Measurements from ENCODE around the gene NEGR1. TPM values are rescaled to one million over a fixed set of nuclear protein-coding genes. Genes with fewer than 3 reads are reported as not detected.

NEGR1 gene
- polyA plus RNA-seq, 4 donors: 0.27 to 5.4 (median 1.7) TPM; not detected in 1

- 74 to 84% (median 78%) methylated on average over 3 of the region's 3 CpGs for WGBS, 3 donors
- FAIRE-seq (no peak), DNase-seq (no peak)
- no peak overlapping the region for H3K27ac ChIP-seq (ENCODE audit: low read depth in 1 of 3, low read length in 2 of 3)
- no peaks in the 10 kb centered on the region for H3K36me3 ChIP-seq (ENCODE audit: control insufficient read depth in 3 of 3, insufficient read depth in 2 of 3, low read depth in 1 of 3, low read length in 3 of 3)
- H3K27me3 ChIP-seq (ENCODE audit: control insufficient read depth in 3 of 3, insufficient read depth in 3 of 3, low read length in 3 of 3): no peaks in the 10 kb centered on the region
- H3K9me3 ChIP-seq (ENCODE audit: control insufficient read depth in 2 of 2, insufficient read depth in 1 of 2, low read depth in 1 of 2, low read length in 1 of 2): no peaks in the 10 kb centered on the region
- no peak overlapping the region for H3K4me3 ChIP-seq (ENCODE audit: low read depth in 1 of 3, low read length in 3 of 3)
- H3K4me1 ChIP-seq (ENCODE audit: control insufficient read depth in 3 of 3, insufficient read depth in 2 of 3, low read depth in 1 of 3, low read length in 2 of 3): no peaks in the 10 kb centered on the region
Measured at GRCh38 chr1:71603044-71603776, 679.1 kb downstream of the NEGR1 start.

- Histone ChIP-seq H3K4me3 (ENCODE audit: low read depth in 1 of 3, low read length in 3 of 3) (no peak overlapping the region), H3K36me3 (ENCODE audit: control insufficient read depth in 3 of 3, insufficient read depth in 2 of 3, low read depth in 1 of 3, low read length in 3 of 3) (no peaks in the 10 kb centered on the region), H3K27me3 (ENCODE audit: control insufficient read depth in 3 of 3, insufficient read depth in 3 of 3, low read length in 3 of 3) (no peaks in the 10 kb centered on the region), H3K4me1 (ENCODE audit: control insufficient read depth in 3 of 3, insufficient read depth in 2 of 3, low read depth in 1 of 3, low read length in 2 of 3) (no peaks in the 10 kb centered on the region), H3K27ac (ENCODE audit: low read depth in 1 of 3, low read length in 2 of 3) (no peak overlapping the region), H3K9me3 (ENCODE audit: control insufficient read depth in 2 of 2, insufficient read depth in 1 of 2, low read depth in 1 of 2, low read length in 1 of 2) (no peaks in the 10 kb centered on the region)
- DNase-seq (no peak), FAIRE-seq (no peak)
- WGBS, 3 donors: 91 to 96% (median 95%) methylated on average over 2 of the region's 2 CpGs
Measured at GRCh38 chr1:71600023-71600422, 682.3 kb downstream of the NEGR1 start.

GRCh38 chr1:71599306-71599705 is 683.0 kb downstream of the NEGR1 start:
- Histone ChIP-seq H3K27me3 (ENCODE audit: control insufficient read depth in 3 of 3, insufficient read depth in 3 of 3, low read length in 3 of 3) (no peaks in the 10 kb centered on the region), H3K36me3 (ENCODE audit: control insufficient read depth in 3 of 3, insufficient read depth in 2 of 3, low read depth in 1 of 3, low read length in 3 of 3) (no peaks in the 10 kb centered on the region), H3K9me3 (ENCODE audit: control insufficient read depth in 2 of 2, insufficient read depth in 1 of 2, low read depth in 1 of 2, low read length in 1 of 2) (no peaks in the 10 kb centered on the region), H3K4me1 (ENCODE audit: control insufficient read depth in 3 of 3, insufficient read depth in 2 of 3, low read depth in 1 of 3, low read length in 2 of 3) (no peaks in the 10 kb centered on the region), H3K27ac (ENCODE audit: low read depth in 1 of 3, low read length in 2 of 3) (no peak overlapping the region), H3K4me3 (ENCODE audit: low read depth in 1 of 3, low read length in 3 of 3) (no peak overlapping the region)
- no peak for FAIRE-seq
- 8 to 30% (median 17%) methylated on average over 1 of the region's 1 CpG for WGBS, 3 donors
- no peak for DNase-seq

GRCh38 chr1:71593523-71593922 is 688.8 kb downstream of the NEGR1 start:
- H3K9me3 ChIP-seq (ENCODE audit: control insufficient read depth in 2 of 2, insufficient read depth in 1 of 2, low read depth in 1 of 2, low read length in 1 of 2): no peaks in the 10 kb centered on the region
- H3K4me1 ChIP-seq (ENCODE audit: control insufficient read depth in 3 of 3, insufficient read depth in 2 of 3, low read depth in 1 of 3, low read length in 2 of 3): no peaks in the 10 kb centered on the region
- no peaks in the 10 kb centered on the region for H3K36me3 ChIP-seq (ENCODE audit: control insufficient read depth in 3 of 3, insufficient read depth in 2 of 3, low read depth in 1 of 3, low read length in 3 of 3)
- H3K27ac ChIP-seq (ENCODE audit: low read depth in 1 of 3, low read length in 2 of 3): no peak overlapping the region
- no peaks in the 10 kb centered on the region for H3K27me3 ChIP-seq (ENCODE audit: control insufficient read depth in 3 of 3, insufficient read depth in 3 of 3, low read length in 3 of 3)
- DNase-seq (no peak), FAIRE-seq (no peak)
- H3K4me3 ChIP-seq (ENCODE audit: low read depth in 1 of 3, low read length in 3 of 3): no peak overlapping the region

DNA sequence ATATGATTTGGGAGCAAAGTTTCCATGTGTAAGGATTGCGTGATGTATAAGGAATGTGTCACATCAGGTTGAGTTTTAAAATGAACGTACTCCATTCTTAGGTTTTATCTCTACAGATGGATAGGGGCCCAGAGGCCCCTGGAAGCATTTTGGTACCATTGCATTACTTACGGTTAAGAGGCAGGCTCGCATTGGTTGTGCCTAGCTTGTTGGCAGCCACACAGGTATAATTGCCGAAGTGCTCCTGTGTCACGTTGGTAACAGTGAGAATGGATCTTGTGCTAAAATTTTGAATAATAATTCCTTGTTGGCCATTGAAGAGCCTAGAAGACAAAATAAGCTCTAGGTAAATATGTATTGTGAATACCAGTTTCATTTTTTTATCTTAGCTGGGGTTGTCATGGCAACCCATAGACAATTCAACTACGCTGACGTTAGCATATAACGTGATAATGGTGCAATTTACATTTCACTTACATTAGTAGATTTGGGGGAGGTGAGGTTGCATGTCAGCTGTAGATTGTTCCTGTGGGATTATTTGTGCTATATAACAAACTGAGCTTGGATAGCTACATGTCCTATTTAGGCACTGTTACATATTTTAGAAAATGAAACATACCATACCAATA is 689.6 kb downstream of the NEGR1 start:
- FAIRE-seq: no peak
- Histone ChIP-seq H3K4me3 (ENCODE audit: low read depth in 1 of 3, low read length in 3 of 3) (no peak overlapping the region), H3K27ac (ENCODE audit: low read depth in 1 of 3, low read length in 2 of 3) (no peak overlapping the region), H3K36me3 (ENCODE audit: control insufficient read depth in 3 of 3, insufficient read depth in 2 of 3, low read depth in 1 of 3, low read length in 3 of 3) (no peaks in the 10 kb centered on the region), H3K4me1 (ENCODE audit: control insufficient read depth in 3 of 3, insufficient read depth in 2 of 3, low read depth in 1 of 3, low read length in 2 of 3) (no peaks in the 10 kb centered on the region), H3K9me3 (ENCODE audit: control insufficient read depth in 2 of 2, insufficient read depth in 1 of 2, low read depth in 1 of 2, low read length in 1 of 2) (no peaks in the 10 kb centered on the region), H3K27me3 (ENCODE audit: control insufficient read depth in 3 of 3, insufficient read depth in 3 of 3, low read length in 3 of 3) (no peaks in the 10 kb centered on the region)
- 59 to 70% (median 60%) methylated on average over 9 of the region's 9 CpGs for WGBS, 3 donors
- DNase-seq: no peak

DNA sequence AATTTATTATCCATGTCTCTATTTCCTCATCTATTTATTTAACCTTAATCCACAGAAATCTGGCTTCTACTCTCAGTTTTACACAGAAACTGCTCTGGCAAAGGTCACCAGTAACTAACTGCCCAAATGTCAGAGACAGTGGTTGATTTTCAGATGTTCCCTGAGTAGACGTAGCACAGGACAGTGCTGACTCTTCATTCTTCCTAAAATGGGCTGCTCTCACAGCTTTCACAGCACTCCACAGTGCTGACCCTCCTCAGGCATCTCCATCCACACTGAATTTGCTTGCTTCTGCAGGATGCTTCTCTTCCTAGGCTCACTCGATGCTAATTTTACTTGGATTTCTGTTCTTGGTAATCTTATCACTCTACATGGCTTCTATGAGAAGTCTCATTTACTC is 693.3 kb downstream of the NEGR1 start:
- 54 to 64% (median 58%) methylated on average over 2 of the region's 2 CpGs for WGBS, 3 donors
- Histone ChIP-seq H3K36me3 (ENCODE audit: control insufficient read depth in 3 of 3, insufficient read depth in 2 of 3, low read depth in 1 of 3, low read length in 3 of 3) (no peaks in the 10 kb centered on the region), H3K4me3 (ENCODE audit: low read depth in 1 of 3, low read length in 3 of 3) (no peak overlapping the region), H3K27me3 (ENCODE audit: control insufficient read depth in 3 of 3, insufficient read depth in 3 of 3, low read length in 3 of 3) (no peaks in the 10 kb centered on the region), H3K9me3 (ENCODE audit: control insufficient read depth in 2 of 2, insufficient read depth in 1 of 2, low read depth in 1 of 2, low read length in 1 of 2) (no peaks in the 10 kb centered on the region), H3K4me1 (ENCODE audit: control insufficient read depth in 3 of 3, insufficient read depth in 2 of 3, low read depth in 1 of 3, low read length in 2 of 3) (no peaks in the 10 kb centered on the region), H3K27ac (ENCODE audit: low read depth in 1 of 3, low read length in 2 of 3) (no peak overlapping the region)
- no peak for FAIRE-seq
- DNase-seq: no peak

- WGBS, 3 donors: 44 to 54% (median 46%) methylated on average over 3 of the region's 3 CpGs
- Histone ChIP-seq H3K4me1 (ENCODE audit: control insufficient read depth in 3 of 3, insufficient read depth in 2 of 3, low read depth in 1 of 3, low read length in 2 of 3) (no peaks in the 10 kb centered on the region), H3K36me3 (ENCODE audit: control insufficient read depth in 3 of 3, insufficient read depth in 2 of 3, low read depth in 1 of 3, low read length in 3 of 3) (no peaks in the 10 kb centered on the region), H3K9me3 (ENCODE audit: control insufficient read depth in 2 of 2, insufficient read depth in 1 of 2, low read depth in 1 of 2, low read length in 1 of 2) (no peaks in the 10 kb centered on the region), H3K27ac (ENCODE audit: low read depth in 1 of 3, low read length in 2 of 3) (no peak overlapping the region), H3K4me3 (ENCODE audit: low read depth in 1 of 3, low read length in 3 of 3) (no peak overlapping the region), H3K27me3 (ENCODE audit: control insufficient read depth in 3 of 3, insufficient read depth in 3 of 3, low read length in 3 of 3) (no peaks in the 10 kb centered on the region)
- DNase-seq (no peak), FAIRE-seq (no peak)
Measured at GRCh38 chr1:71587961-71588360, 694.4 kb downstream of the NEGR1 start.

GRCh38 chr1:71586030-71586429 is 696.3 kb downstream of the NEGR1 start:
- FAIRE-seq (no peak), DNase-seq (no peak)
- no peaks in the 10 kb centered on the region for H3K36me3 ChIP-seq (ENCODE audit: control insufficient read depth in 3 of 3, insufficient read depth in 2 of 3, low read depth in 1 of 3, low read length in 3 of 3)
- no peaks in the 10 kb centered on the region for H3K4me1 ChIP-seq (ENCODE audit: control insufficient read depth in 3 of 3, insufficient read depth in 2 of 3, low read depth in 1 of 3, low read length in 2 of 3)
- WGBS, 3 donors: 29 to 62% (median 37%) methylated on average over 3 of the region's 3 CpGs
- no peak overlapping the region for H3K4me3 ChIP-seq (ENCODE audit: low read depth in 1 of 3, low read length in 3 of 3)
- no peaks in the 10 kb centered on the region for H3K9me3 ChIP-seq (ENCODE audit: control insufficient read depth in 2 of 2, insufficient read depth in 1 of 2, low read depth in 1 of 2, low read length in 1 of 2)
- H3K27ac ChIP-seq (ENCODE audit: low read depth in 1 of 3, low read length in 2 of 3): no peak overlapping the region
- no peaks in the 10 kb centered on the region for H3K27me3 ChIP-seq (ENCODE audit: control insufficient read depth in 3 of 3, insufficient read depth in 3 of 3, low read length in 3 of 3)

DNA sequence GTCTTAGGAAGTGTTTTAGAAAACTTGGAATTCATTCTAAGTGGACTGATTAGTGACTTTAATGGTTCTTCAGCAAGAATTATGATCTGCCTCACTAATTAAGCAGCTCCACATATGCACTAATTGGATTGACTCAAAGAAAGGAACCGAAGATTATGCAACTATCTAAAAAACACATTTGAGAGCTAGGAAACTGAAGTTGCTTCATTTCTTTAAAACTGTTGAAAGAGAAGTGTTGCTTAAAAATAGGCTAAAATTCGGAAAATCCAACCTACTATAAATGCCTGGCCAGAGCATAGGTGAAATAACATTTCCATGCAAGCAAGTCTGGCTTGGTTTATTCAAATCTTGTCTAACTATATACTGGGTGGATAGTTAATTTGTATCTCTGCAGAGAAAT is 698.6 kb downstream of the NEGR1 start:
- Histone ChIP-seq H3K9me3 (ENCODE audit: control insufficient read depth in 2 of 2, insufficient read depth in 1 of 2, low read depth in 1 of 2, low read length in 1 of 2) (no peaks in the 10 kb centered on the region), H3K27me3 (ENCODE audit: control insufficient read depth in 3 of 3, insufficient read depth in 3 of 3, low read length in 3 of 3) (no peaks in the 10 kb centered on the region), H3K4me3 (ENCODE audit: low read depth in 1 of 3, low read length in 3 of 3) (no peak overlapping the region), H3K36me3 (ENCODE audit: control insufficient read depth in 3 of 3, insufficient read depth in 2 of 3, low read depth in 1 of 3, low read length in 3 of 3) (no peaks in the 10 kb centered on the region), H3K27ac (ENCODE audit: low read depth in 1 of 3, low read length in 2 of 3) (no peak overlapping the region), H3K4me1 (ENCODE audit: control insufficient read depth in 3 of 3, insufficient read depth in 2 of 3, low read depth in 1 of 3, low read length in 2 of 3) (no peaks in the 10 kb centered on the region)
- DNase-seq: no peak
- no peak for FAIRE-seq
- 57 to 80% (median 63%) methylated on average over 2 of the region's 2 CpGs for WGBS, 3 donors

Data from small intestine (tissue), 7 donors.